ENCODE results near the gene PPP2R5B.
A peak's percentile ranks its signal among the peaks of the same experiment; 100 is the strongest.

The PPP2R5B gene

DNA sequence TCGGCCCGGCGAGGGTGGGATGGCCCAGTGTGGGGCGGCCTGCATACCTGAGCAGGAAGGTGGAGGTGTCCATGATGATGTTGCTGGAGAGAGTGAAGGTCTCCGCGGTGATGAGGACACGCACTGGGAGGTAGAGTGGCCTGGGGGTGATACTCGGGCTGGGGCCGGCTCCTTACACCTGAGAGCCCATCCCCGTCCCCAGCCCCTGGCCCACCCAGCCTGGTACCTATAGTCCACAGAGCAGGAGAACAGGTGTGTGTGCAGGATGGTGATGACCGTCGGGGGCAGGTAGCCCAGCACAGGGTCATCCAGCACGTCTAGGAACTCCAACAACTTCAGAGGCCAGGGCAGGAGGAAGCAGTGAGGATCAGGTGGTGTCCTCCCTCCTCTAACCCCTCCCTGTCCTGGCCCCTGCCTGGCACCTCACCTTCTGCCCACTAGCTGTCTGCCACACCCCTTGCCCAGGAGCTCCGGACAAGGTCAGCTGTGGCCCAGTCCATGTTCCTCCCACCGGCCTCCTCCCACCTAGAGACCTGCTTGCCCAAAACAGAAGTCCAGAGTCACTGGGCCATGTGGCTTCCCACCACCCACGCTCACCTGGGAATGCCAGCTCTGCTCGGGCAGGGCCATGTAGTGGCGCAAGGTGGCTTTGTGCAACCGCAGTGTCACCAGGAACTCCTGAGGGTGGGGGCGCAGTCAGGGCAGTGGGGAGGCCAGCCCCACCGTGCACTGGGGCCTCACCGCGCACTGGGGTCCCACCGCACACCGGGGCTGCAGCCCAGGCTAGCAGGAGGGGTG, 18.8 kb upstream of the PPP2R5B start:
- no peak for DNase-seq (ENCODE audit: extremely low spot score, insufficient read length, low read depth)
- FAIRE-seq: no peak

- DNase-seq (ENCODE audit: extremely low spot score, insufficient read length, low read depth) (no peak), FAIRE-seq (no peak)
These were observed 18.2 kb upstream of the PPP2R5B start for GRCh38 chr11:64906314-64906635.

- FAIRE-seq (no peak), DNase-seq (ENCODE audit: extremely low spot score, insufficient read length, low read depth) (no peak)
These were observed 15.7 kb upstream of the PPP2R5B start for GRCh38 chr11:64908766-64909165.

DNA sequence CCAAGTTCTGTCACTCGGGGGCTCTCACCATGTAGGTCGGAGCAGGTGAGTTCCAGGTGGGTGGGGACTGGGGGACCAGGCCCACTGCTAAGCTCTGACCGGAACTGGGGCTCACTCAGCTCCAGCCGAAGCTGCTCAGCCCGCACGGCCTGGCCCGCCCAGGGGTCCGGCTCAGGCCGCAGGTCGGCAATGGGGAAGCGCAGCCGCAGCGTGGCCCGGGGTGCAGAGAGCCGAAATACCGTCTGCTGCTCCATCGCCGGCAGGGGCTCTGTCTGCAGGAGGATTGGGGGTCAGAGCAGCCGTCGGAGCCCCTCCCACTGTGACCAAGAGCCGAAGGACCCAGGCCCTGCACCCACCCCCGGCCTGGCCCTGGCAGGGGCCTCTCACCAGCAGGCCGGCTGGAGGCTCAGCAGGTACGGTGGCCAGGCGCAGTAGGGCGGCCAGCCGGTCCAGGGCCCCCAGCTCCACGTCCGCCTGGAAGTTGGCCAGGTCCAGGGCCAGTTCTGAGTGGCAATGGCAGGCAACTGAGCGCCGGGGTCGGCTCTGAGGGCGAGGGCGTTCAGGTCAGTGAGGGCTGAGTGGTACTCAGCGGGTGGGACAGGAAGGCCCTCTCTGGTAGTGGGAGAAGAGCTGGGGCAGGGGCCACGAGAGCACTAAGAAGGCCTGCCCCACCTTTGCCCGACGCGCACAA, 14.7 kb upstream of the PPP2R5B start:
- no peak for DNase-seq (ENCODE audit: extremely low spot score, insufficient read length, low read depth)

DNA sequence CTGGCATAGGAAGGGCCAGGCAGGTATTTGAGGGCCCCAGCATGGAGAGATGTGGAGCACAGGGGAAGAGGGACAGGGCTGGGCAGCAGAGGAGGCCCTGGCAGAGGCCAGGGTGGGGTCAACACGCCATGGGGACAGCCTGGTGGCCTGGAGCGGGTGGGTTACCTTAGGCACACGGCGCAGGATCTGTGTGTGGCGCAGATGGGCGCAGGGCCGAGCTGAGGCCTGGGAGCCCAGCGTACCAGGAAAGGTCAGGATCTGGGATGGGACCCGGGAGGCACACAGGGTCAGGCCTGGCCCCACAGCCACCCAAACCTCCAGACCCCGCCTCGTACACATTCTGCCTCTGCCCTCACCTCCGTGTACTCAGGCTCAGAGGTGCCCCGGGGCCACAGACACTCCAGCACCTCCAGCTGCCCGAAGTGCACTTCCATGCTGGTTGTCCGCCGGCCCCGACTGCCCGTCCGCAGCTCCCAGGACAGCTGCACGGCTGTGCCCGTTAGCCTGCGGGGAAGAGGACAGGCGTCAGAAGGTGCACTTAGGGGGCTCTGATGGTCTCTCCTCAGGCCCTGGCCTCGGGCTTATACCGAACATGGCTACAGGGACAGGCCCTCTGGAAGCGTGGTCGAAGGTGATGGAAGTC, 13.9 kb upstream of the PPP2R5B start:
- DNase-seq (ENCODE audit: extremely low spot score, insufficient read length, low read depth) (no peak), FAIRE-seq (no peak)

More for the DNA sequence above, 14.7 kb upstream of the PPP2R5B start:
- no peak for FAIRE-seq

- no peak for FAIRE-seq
- DNase-seq (ENCODE audit: extremely low spot score, insufficient read length, low read depth): no peak
These were observed 13.3 kb upstream of the PPP2R5B start for GRCh38 chr11:64911142-64911541.

DNA sequence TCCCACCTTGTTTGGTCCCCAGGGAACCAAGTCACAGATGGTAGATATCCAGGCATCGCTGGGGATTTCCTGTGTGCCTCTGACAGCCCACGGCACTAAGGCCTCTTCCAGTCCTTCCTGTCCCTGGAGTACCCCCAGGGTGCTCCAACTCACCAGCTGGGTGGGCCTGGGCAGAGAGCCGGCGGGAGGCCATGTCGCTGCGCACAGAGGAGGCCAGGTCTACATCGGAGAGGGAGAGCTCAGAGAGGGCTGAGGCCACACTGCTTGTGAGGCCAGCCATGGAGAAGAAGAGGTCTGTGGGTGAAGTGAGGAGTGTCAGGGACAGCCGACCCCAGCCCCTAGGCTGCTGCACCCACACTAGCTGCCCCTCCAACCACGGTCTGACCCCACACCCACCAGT, 12.8 kb upstream of the PPP2R5B start:
- no peak for DNase-seq (ENCODE audit: extremely low spot score, insufficient read length, low read depth)
- FAIRE-seq: no peak

- FAIRE-seq (no peak), DNase-seq (ENCODE audit: extremely low spot score, insufficient read length, low read depth) (no peak)
These were observed 11.2 kb upstream of the PPP2R5B start for GRCh38 chr11:64913171-64913727.

GRCh38 chr11:64914123-64914522, 10.4 kb upstream of the PPP2R5B start:
- FAIRE-seq (no peak), DNase-seq (ENCODE audit: extremely low spot score, insufficient read length, low read depth) (no peak)

GRCh38 chr11:64915376-64915887, 9.1 kb upstream of the PPP2R5B start:
- DNase-seq (ENCODE audit: extremely low spot score, insufficient read length, low read depth) (no peak), FAIRE-seq (no peak)

DNA sequence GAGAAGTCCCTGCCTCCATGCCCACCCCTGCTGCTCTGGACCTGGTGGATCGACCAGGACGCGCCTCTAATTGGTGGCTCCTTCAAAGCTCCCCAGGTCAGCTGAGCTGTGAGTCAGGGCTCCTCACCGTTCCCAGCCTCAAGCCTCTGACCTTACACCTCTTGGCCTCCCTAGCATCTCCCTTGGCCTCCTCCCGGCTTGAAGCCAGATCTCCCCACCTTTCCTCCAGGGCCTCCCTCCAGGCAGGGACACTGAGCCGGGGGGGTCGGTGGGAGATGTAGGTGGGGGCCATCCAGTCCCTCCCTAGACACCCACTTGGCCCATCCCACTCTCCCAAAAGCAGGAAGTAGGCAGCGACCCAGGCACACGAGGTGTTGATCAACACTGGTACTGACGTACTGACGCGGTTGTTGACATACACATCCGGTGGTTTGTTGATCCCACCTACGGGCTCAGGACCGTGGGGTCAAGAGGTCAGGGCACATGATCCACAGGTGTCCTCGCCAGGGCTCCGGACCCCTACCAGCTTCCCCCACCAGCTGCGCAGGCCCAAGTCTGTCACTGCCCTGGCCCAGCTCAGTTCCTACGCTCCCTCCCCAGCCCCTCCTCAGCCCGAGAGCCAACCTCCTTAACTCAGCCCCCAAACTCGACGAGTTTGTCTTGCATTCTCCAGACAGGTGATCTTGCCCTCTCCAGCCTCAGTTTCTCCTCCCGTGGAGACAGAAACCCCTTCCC, 8.3 kb upstream of the PPP2R5B start:
- peak; percentile 55 for FAIRE-seq

GRCh38 chr11:64916775-64917662, 7.5 kb upstream of the PPP2R5B start, which contains the start of gene ATG2A:
Gene ATG2A, minus strand, starts transcription at chr11:64917209. Its CDS starts 74 bp downstream, at chr11:64917135.
- FAIRE-seq (peak; percentile 98), DNase-seq (ENCODE audit: extremely low spot score, insufficient read length, low read depth) (peak; percentile 97)

More for the DNA sequence above, 8.3 kb upstream of the PPP2R5B start:
- DNase-seq (ENCODE audit: extremely low spot score, insufficient read length, low read depth): peak; percentile 57

GRCh38 chr11:64917663-64917995, 6.9 kb upstream of the PPP2R5B start:
- no peak for DNase-seq (ENCODE audit: extremely low spot score, insufficient read length, low read depth)
- no peak for FAIRE-seq

DNA sequence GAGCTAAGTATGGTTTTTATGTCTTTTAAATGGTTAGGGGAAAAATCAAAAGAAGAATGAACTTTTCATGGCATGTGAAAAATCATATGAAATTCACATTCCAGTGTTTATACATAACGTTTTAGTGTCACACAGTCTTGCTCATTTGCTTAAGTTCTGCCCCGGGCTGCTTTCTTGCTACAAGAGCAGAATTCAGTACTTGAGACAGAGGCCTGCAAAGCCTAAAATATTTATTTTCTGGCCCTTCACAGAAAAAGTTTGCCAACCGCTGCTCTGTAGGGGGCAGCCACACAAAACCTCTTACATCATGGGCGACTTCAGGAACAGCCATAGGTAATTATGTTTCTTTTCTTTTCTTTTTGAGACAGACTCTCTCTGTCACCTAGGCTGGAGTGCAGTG, 6.5 kb upstream of the PPP2R5B start:
- FAIRE-seq (no peak), DNase-seq (ENCODE audit: extremely low spot score, insufficient read length, low read depth) (no peak)

- no peak for FAIRE-seq
- DNase-seq (ENCODE audit: extremely low spot score, insufficient read length, low read depth): no peak
These were observed 4.9 kb upstream of the PPP2R5B start for GRCh38 chr11:64919627-64920026.

GRCh38 chr11:64920124-64920523, 4.4 kb upstream of the PPP2R5B start:
- FAIRE-seq (no peak), DNase-seq (ENCODE audit: extremely low spot score, insufficient read length, low read depth) (no peak)

GRCh38 chr11:64921384-64921783, 3.1 kb upstream of the PPP2R5B start:
- DNase-seq (ENCODE audit: extremely low spot score, insufficient read length, low read depth) (no peak), FAIRE-seq (no peak)

GRCh38 chr11:64923151-64923661, 1.3 kb upstream of the PPP2R5B start:
- FAIRE-seq (no peak), DNase-seq (ENCODE audit: extremely low spot score, insufficient read length, low read depth) (no peak)

GRCh38 chr11:64924910-64925284, 408 bp downstream of the PPP2R5B start:
- FAIRE-seq (no peak), DNase-seq (ENCODE audit: extremely low spot score, insufficient read length, low read depth) (no peak)
